H9 (cell line): ENCODE results near the gene GNAS. TPM values are rescaled to one million over a fixed set of nuclear protein-coding genes. Genes with fewer than 3 reads are reported as not detected.
"Not testable (repeated sequence)": the region's sequence is repeated elsewhere in the genome, so short reads cannot be mapped to it uniquely, and the experiment has no call there.

Experiments
- DNase-seq: peaks from one replicate; pipeline ENCODE4 v3.0.0-alpha.2; 2017
- H2AFZ ChIP-seq: one replicate; pipeline ENCODE4 v1.6.1; 2013; ENCODE audit warnings: mild to moderate bottlenecking, low read length, control low read depth, moderate library complexity
- H2AK5ac ChIP-seq: 2 replicates; pipeline ENCODE4 v1.6.1; 2013; ENCODE audit warnings: low read length, control low read depth, mixed read lengths; ENCODE audit not compliant: insufficient read length
- H2BK120ac ChIP-seq: one replicate; pipeline ENCODE4 v1.6.1; 2013; ENCODE audit warnings: low read depth, mild to moderate bottlenecking, low read length, control low read depth, inconsistent platforms; ENCODE audit not compliant: poor library complexity, severe bottlenecking
- H2BK12ac ChIP-seq: 2 replicates; pipeline ENCODE4 v1.6.1; 2013; ENCODE audit warnings: low read length, control low read depth, mixed read lengths, low read depth; ENCODE audit not compliant: insufficient read length
- H2BK15ac ChIP-seq: 2 replicates; pipeline ENCODE4 v1.6.1; 2013; ENCODE audit warnings: low read depth, low read length, control low read depth
- H2BK20ac ChIP-seq: one replicate; pipeline ENCODE4 v1.6.1; 2013; ENCODE audit warnings: low read depth, mild to moderate bottlenecking, low read length, control low read depth, inconsistent platforms; ENCODE audit not compliant: poor library complexity, severe bottlenecking
- H2BK5ac ChIP-seq: 2 replicates; pipeline ENCODE4 v1.6.1; 2013; ENCODE audit warnings: low read length, control low read depth, mixed read lengths; ENCODE audit not compliant: insufficient read length
- H3K14ac ChIP-seq: 2 replicates; pipeline ENCODE4 v1.6.1; 2013; ENCODE audit warnings: low read length, control low read depth; ENCODE audit not compliant: insufficient read depth
- H3K18ac ChIP-seq: 2 replicates; pipeline ENCODE4 v1.6.1; 2013; ENCODE audit warnings: low read depth, mild to moderate bottlenecking, mixed read lengths, low read length, control low read depth; ENCODE audit not compliant: insufficient read length
- H3K23ac ChIP-seq: 2 replicates; pipeline ENCODE4 v1.6.1; 2013; ENCODE audit warnings: low read length, control low read depth, mixed read lengths, low read depth; ENCODE audit not compliant: insufficient read length
- H3K23me2 ChIP-seq: 2 replicates; pipeline ENCODE4 v1.6.1; 2013; ENCODE audit warnings: low read depth, mild to moderate bottlenecking, mixed read lengths, low read length, control low read depth; ENCODE audit not compliant: insufficient read length, poor library complexity, severe bottlenecking
- H3K27ac ChIP-seq: 2 replicates; pipeline ENCODE4 v1.5.1; 2013; ENCODE audit warnings: low read length, control low read depth, mixed read lengths, low read depth; ENCODE audit not compliant: insufficient read length
- H3K27me3 ChIP-seq: 2 replicates; pipeline ENCODE4 v1.6.1; 2013; ENCODE audit warnings: low read length, control low read depth, inconsistent platforms; ENCODE audit not compliant: insufficient read depth
- H3K4ac ChIP-seq: 2 replicates; pipeline ENCODE4 v1.6.1; 2013; ENCODE audit warnings: low read depth, mild to moderate bottlenecking, control low read depth, inconsistent platforms, low read length, moderate library complexity
- H3K4me1 ChIP-seq: 2 replicates; pipeline ENCODE4 v1.6.1; 2013; ENCODE audit warnings: low read length, control low read depth, inconsistent platforms; ENCODE audit not compliant: insufficient read depth
- H3K4me2 ChIP-seq: 2 replicates; pipeline ENCODE4 v1.6.1; 2013; ENCODE audit warnings: low read length, control low read depth, mixed read lengths; ENCODE audit not compliant: insufficient read length, insufficient read depth
- H3K56ac ChIP-seq: 2 replicates; pipeline ENCODE4 v1.6.1; 2013; ENCODE audit warnings: low read depth, mild to moderate bottlenecking, mixed read lengths, low read length, control low read depth; ENCODE audit not compliant: insufficient read length
- H3K79me1 ChIP-seq: 2 replicates; pipeline ENCODE4 v1.6.1; 2013; ENCODE audit warnings: low read depth, mild to moderate bottlenecking, moderate library complexity, low read length, control low read depth, inconsistent platforms; ENCODE audit not compliant: insufficient read depth, poor library complexity, severe bottlenecking
- H3K79me2 ChIP-seq: 2 replicates; pipeline ENCODE4 v1.6.1; 2013; ENCODE audit warnings: low read length, control low read depth, inconsistent platforms; ENCODE audit not compliant: insufficient read depth
- H3K9ac ChIP-seq: 2 replicates; pipeline ENCODE4 v1.6.1; 2013; ENCODE audit warnings: low read length, control low read depth, mixed read lengths; ENCODE audit not compliant: insufficient read length; ENCODE audit errors: extremely low read depth
- H3K9me3 ChIP-seq: one replicate; pipeline ENCODE4 v1.6.1; 2013; ENCODE audit warnings: low read depth, low read length, inconsistent platforms; ENCODE audit not compliant: control insufficient read depth
- H3T11ph ChIP-seq: one replicate; pipeline ENCODE4 v1.6.1; 2013; ENCODE audit warnings: mild to moderate bottlenecking, low read length, control low read depth, inconsistent platforms
- H4K20me1 ChIP-seq: one replicate; pipeline ENCODE4 v1.6.1; 2013; ENCODE audit not compliant: control insufficient read depth, insufficient read length, insufficient read depth
- H4K5ac ChIP-seq: 2 replicates; pipeline ENCODE4 v1.6.1; 2013; ENCODE audit warnings: low read depth, mild to moderate bottlenecking, mixed read lengths, low read length, control low read depth; ENCODE audit not compliant: insufficient read length
- H4K8ac ChIP-seq: replicated peaks from 2 replicates; pipeline ENCODE4 v1.6.1; 2013; ENCODE audit warnings: low read length, control low read depth, mixed read lengths, low read depth; ENCODE audit not compliant: insufficient read length
- H4K91ac ChIP-seq: 2 replicates; pipeline ENCODE4 v1.6.1; 2013; ENCODE audit warnings: low read depth, mild to moderate bottlenecking, moderate library complexity, mixed read lengths, low read length, control low read depth; ENCODE audit not compliant: insufficient read length
- H3K27ac Mint-ChIP-seq, 3 experiments: 2 replicates in 2 of 3; 3 replicates in 1 of 3; pipeline ENCODE4 v1.8.0; 2020 to 2021; ENCODE audit warnings: mixed read lengths in 3 of 3, mild to moderate bottlenecking in 1 of 3, moderate library complexity in 1 of 3
- H3K27me3 Mint-ChIP-seq: 2 replicates; pipeline ENCODE4 v1.8.0; 2021; ENCODE audit warnings: low read depth, mild to moderate bottlenecking, moderate library complexity, mixed read lengths
- H3K36me3 Mint-ChIP-seq, 3 experiments: 2 replicates in 2 of 3; 3 replicates in 1 of 3; pipeline ENCODE4 v1.8.0; 2020 to 2021; ENCODE audit warnings: low read depth in 3 of 3, mixed read lengths in 3 of 3; ENCODE audit not compliant: insufficient read depth in 1 of 3
- H3K4me1 Mint-ChIP-seq, 2 experiments: 2 replicates each; pipeline ENCODE4 v1.8.0; 2020; ENCODE audit warnings: mixed read lengths in 2 of 2
- H3K4me3 Mint-ChIP-seq, 2 experiments: 2 replicates in 1 of 2; 3 replicates in 1 of 2; pipeline ENCODE4 v1.8.0; 2020 to 2021; ENCODE audit warnings: mild to moderate bottlenecking in 2 of 2, mixed read lengths in 2 of 2, moderate library complexity in 1 of 2
- H3K9me3 Mint-ChIP-seq, 2 experiments: 2 replicates in 1 of 2; 3 replicates in 1 of 2; pipeline ENCODE4 v1.8.0; 2020; ENCODE audit warnings: mild to moderate bottlenecking in 2 of 2, mixed read lengths in 2 of 2, moderate library complexity in 1 of 2
- CTCF ChIP-seq: fragments of 200-600 bp; sonication (generic); conservative IDR thresholded peaks from 3 replicates; pipeline ENCODE4 v1.8.0; 2021; ENCODE audit warnings: antibody characterized with exemption, mild to moderate bottlenecking
- WGBS: extraction: QIAGEN DNeasy Blood & Tissue Kit; methylation state at CpG from one replicate; pipeline ENCODE4 v1.1.7; 2013; ENCODE audit warnings: missing lambda C conversion rate, low lambda C conversion rate, mixed read lengths; ENCODE audit not compliant: insufficient read length; ENCODE audit errors: extremely low coverage; 5-methylcytosine and 5-hydroxymethylcytosine counted together
- total RNA-seq: library from RNA; stranded (reverse); gene quantifications from 2 replicates; pipeline ENCODE4 v1.2.1, GENCODE V29; 2021

The GNAS gene
- total RNA-seq, 1 experiment from 2014 or later = 920 TPM

GRCh38 chr20:58945965-58946631 is 93.6 kb downstream of the GNAS start:
- DNase-seq = no peak
- Histone ChIP-seq H3K23ac (no peak overlapping the region), H2BK15ac (no peak overlapping the region), H4K5ac (no peak overlapping the region), H3K14ac (no peak overlapping the region), H3K18ac (no peak overlapping the region), H3K79me2 (no peaks in the 10 kb centered on the region), H3K27ac (no peak overlapping the region), H2AFZ (no peak overlapping the region), H3K79me1 (no peaks in the 10 kb centered on the region), H2BK5ac (no peak overlapping the region), H3K4ac (no peak overlapping the region), H2BK12ac (no peak overlapping the region), H3K56ac (no peak overlapping the region), H4K20me1 (no peaks in the 10 kb centered on the region), H2BK20ac (no peak overlapping the region), H4K8ac (no peak overlapping the region), H3K9ac (no peak overlapping the region), H3K4me2 (no peak overlapping the region), H3K23me2 (no peaks in the 10 kb centered on the region), H2BK120ac (no peak overlapping the region), H3K27me3 (no peaks in the 10 kb centered on the region), H2AK5ac (no peak overlapping the region), H3K4me1 (no peaks in the 10 kb centered on the region), H4K91ac (no peak overlapping the region), H3K9me3 (no peaks in the 10 kb centered on the region), H3T11ph (no peak overlapping the region)
- no peak overlapping the region for H3K27ac Mint-ChIP-seq
- H3K4me1 Mint-ChIP-seq = no peaks in the 10 kb centered on the region; a peak in 1 of 4 replicates
- H3K27me3 Mint-ChIP-seq = peaks cover 3% of the 10 kb centered on the region; the same call in 1 of the 2 replicates
- no peak for TF ChIP-seq CTCF
- WGBS = no CpG with 5 or more reads among the region's 10 CpGs
- H3K4me3 Mint-ChIP-seq = no peak overlapping the region
- H3K9me3 Mint-ChIP-seq = no peaks in the 10 kb centered on the region
- H3K36me3 Mint-ChIP-seq = no peaks in the 10 kb centered on the region

GRCh38 chr20:58947797-58948388 is 95.4 kb downstream of the GNAS start:
- H3K4me1 ChIP-seq, H3K56ac ChIP-seq, H3K27me3 ChIP-seq, H2AFZ ChIP-seq, H3K27ac ChIP-seq, H2BK5ac ChIP-seq, H2BK12ac ChIP-seq, H4K5ac ChIP-seq, H3K79me1 ChIP-seq, H3K9me3 ChIP-seq, H4K20me1 ChIP-seq, H3K4ac ChIP-seq, H3K79me2 ChIP-seq, H3K18ac ChIP-seq, H3K9ac ChIP-seq, H4K91ac ChIP-seq, H3K23ac ChIP-seq, H3K27me3 Mint-ChIP-seq, H3T11ph ChIP-seq, H3K27ac Mint-ChIP-seq, H3K4me2 ChIP-seq, H3K9me3 Mint-ChIP-seq, H2BK15ac ChIP-seq, H3K23me2 ChIP-seq, H2BK20ac ChIP-seq, H3K4me1 Mint-ChIP-seq, H4K8ac ChIP-seq, H2AK5ac ChIP-seq, H3K36me3 Mint-ChIP-seq, H3K14ac ChIP-seq, DNase-seq, H2BK120ac ChIP-seq, H3K4me3 Mint-ChIP-seq: not testable (repeated sequence)
- WGBS = no CpG with 5 or more reads among the region's 7 CpGs
